Suprapubic skin (tissue), 4 donors: Measurements from ENCODE around the gene ZBTB20. TPM values are rescaled to one million over a fixed set of nuclear protein-coding genes. Genes with fewer than 3 reads are reported as not detected.

ENCODE experiments used
- DNase-seq, 2 donors: peaks; one replicate each; pipeline ENCODE4 v3.0.0-alpha.2; 2019; ENCODE audit warnings: low spot score in 2 of 2
- H3K27ac ChIP-seq: fragments of 200-600 bp; sonication (generic); one replicate; pipeline ENCODE4 v1.5.1; 2019
- H3K27me3 ChIP-seq: fragments of 200-600 bp; sonication (generic); one replicate; pipeline ENCODE4 v1.5.1; 2019
- H3K36me3 ChIP-seq: fragments of 200-600 bp; sonication (generic); one replicate; pipeline ENCODE4 v1.5.1; 2019
- H3K4me1 ChIP-seq: fragments of 200-600 bp; sonication (generic); one replicate; pipeline ENCODE4 v1.5.1; 2019
- H3K4me3 ChIP-seq: fragments of 200-600 bp; sonication (generic); one replicate; pipeline ENCODE4 v1.5.1; 2019; ENCODE audit warnings: mild to moderate bottlenecking
- H3K9me3 ChIP-seq: fragments of 200-600 bp; sonication (generic); one replicate; pipeline ENCODE4 v1.5.1; 2019
- CTCF ChIP-seq, 2 donors: fragments of 200-600 bp in 1 of 2; fragments of 450-650 bp in 1 of 2; sonication (generic) in 1 of 2; IDR thresholded peaks; one replicate each; pipeline ENCODE4 v1.5.1; 2016 to 2019; ENCODE audit warnings: antibody characterized with exemption in 2 of 2, mild to moderate bottlenecking in 1 of 2, moderate library complexity in 1 of 2
- EP300 ChIP-seq: sonication (generic); formaldehyde crosslinking; IDR thresholded peaks from one replicate; pipeline ENCODE4 v1.6.1; 2017; ENCODE audit warnings: antibody characterized with exemption
- POLR2A ChIP-seq, 2 donors: fragments of 450-650 bp; IDR thresholded peaks; one replicate each; pipeline ENCODE4 v1.6.1; 2017; ENCODE audit warnings: antibody characterized with exemption in 2 of 2, mild to moderate bottlenecking in 2 of 2, moderate library complexity in 2 of 2
- POLR2AphosphoS5 ChIP-seq, 3 donors: sonication (generic); formaldehyde crosslinking; IDR thresholded peaks; one replicate each; pipeline ENCODE4 v1.6.1; 2017; ENCODE audit warnings: antibody characterized with exemption in 3 of 3
- WGBS: methylation state at CpG from one replicate; pipeline ENCODE4 v1.1.5; 2018; 5-methylcytosine and 5-hydroxymethylcytosine counted together
- total RNA-seq, 4 donors: library from RNA; depleted of rRNA; stranded (reverse); fragments of >200 nt; gene quantifications; one replicate each; pipeline ENCODE4 v1.1.0, GENCODE V29; 2016

ZBTB20 gene
- total RNA-seq, 4 donors from 2014 or later = 23.6 to 77.2 (median 39.4) TPM

DNA sequence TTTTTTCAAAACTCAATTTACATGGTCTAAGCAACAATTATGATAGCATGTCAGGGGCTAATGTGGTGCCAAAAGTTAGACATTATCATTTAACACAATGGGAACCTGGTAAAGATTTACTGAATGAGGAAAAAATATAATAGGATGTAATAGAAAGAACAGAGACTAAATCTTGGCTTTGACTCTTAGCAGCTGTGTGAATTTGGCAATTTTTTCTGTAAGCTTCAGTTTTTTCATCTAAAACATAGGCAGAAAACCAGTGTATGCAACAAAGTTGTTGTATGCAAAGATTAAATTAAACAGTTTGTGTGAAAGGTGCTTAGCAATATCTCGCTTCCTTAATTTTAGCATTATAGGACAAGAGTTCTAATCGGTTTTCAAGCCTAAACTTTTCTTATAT is 57.6 kb downstream of the ZBTB20 start:
- H3K4me3 ChIP-seq = no peak overlapping the region
- H3K27ac ChIP-seq = no peak overlapping the region
- no peak for TF ChIP-seq EP300
- peaks cover 19% of the 10 kb centered on the region for H3K4me1 ChIP-seq
- no peak for DNase-seq
- H3K27me3 ChIP-seq = no peaks in the 10 kb centered on the region
- no peaks in the 10 kb centered on the region for H3K9me3 ChIP-seq
- no peaks in the 10 kb centered on the region for H3K36me3 ChIP-seq
- WGBS = 92% methylated on average over 2 of the region's 2 CpGs

DNA sequence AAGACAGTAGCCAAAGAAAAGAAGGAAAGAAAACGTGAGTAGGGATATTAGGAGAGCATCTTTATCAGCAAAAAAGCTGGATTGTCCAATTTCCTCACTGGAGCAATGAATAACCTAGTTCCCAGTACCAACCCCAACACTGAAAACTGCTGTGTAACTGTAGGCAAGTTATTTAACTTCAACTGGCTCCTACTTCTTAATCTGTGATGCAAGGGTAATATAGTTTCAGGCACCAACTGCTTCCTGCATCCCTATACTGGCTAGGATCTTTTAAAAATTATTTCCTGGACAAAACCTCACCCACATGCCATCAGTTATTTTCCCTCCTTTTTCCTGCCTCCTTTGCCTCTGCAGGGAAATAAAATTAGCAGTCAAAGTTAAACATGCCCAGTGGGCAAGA is 59.6 kb downstream of the ZBTB20 start:
- 62% methylated on average over 1 of the region's 1 CpG for WGBS
- no peaks in the 10 kb centered on the region for H3K9me3 ChIP-seq
- H3K4me3 ChIP-seq = no peak overlapping the region
- H3K4me1 ChIP-seq = peaks cover 27% of the 10 kb centered on the region
- H3K27ac ChIP-seq = no peak overlapping the region
- no peaks in the 10 kb centered on the region for H3K27me3 ChIP-seq
- no peak for DNase-seq
- no peaks in the 10 kb centered on the region for H3K36me3 ChIP-seq
- TF ChIP-seq CTCF (IDR thresholded peaks at IDR 0.05) (no peak), EP300 (no peak), POLR2A (IDR thresholded peaks at IDR 0.05) (no peak), POLR2AphosphoS5 (IDR thresholded peaks at IDR 0.05) (no peak)

- Histone ChIP-seq H3K4me1 (peaks cover 29% of the 10 kb centered on the region), H3K4me3 (no peak overlapping the region), H3K9me3 (no peaks in the 10 kb centered on the region), H3K27ac (no peak overlapping the region), H3K27me3 (no peaks in the 10 kb centered on the region), H3K36me3 (no peaks in the 10 kb centered on the region)
- 74% methylated on average over 2 of the region's 2 CpGs for WGBS
- TF ChIP-seq EP300 = no peak
- TF ChIP-seq CTCF (IDR thresholded peaks at IDR 0.05) = no peak
- no peak for TF ChIP-seq POLR2AphosphoS5 (IDR thresholded peaks at IDR 0.05)
- no peak for TF ChIP-seq POLR2A (IDR thresholded peaks at IDR 0.05)
- no peak for DNase-seq
Measured at GRCh38 chr3:115086344-115086743, 60.7 kb downstream of the ZBTB20 start.

- no peaks in the 10 kb centered on the region for H3K27me3 ChIP-seq
- TF ChIP-seq EP300 (no peak), POLR2AphosphoS5 (IDR thresholded peaks at IDR 0.05) (no peak), CTCF (IDR thresholded peaks at IDR 0.05) (no peak), POLR2A (IDR thresholded peaks at IDR 0.05) (no peak)
- DNase-seq = no peak
- H3K4me3 ChIP-seq = no peak overlapping the region
- WGBS = 38% methylated on average over 2 of the region's 2 CpGs
- H3K9me3 ChIP-seq = no peaks in the 10 kb centered on the region
- peak overlapping the region; percentile 36 for H3K27ac ChIP-seq
- H3K36me3 ChIP-seq = no peaks in the 10 kb centered on the region
- H3K4me1 ChIP-seq = peaks cover 36% of the 10 kb centered on the region
Measured at GRCh38 chr3:115085197-115085865, 61.8 kb downstream of the ZBTB20 start.

GRCh38 chr3:115084686-115085085 is 62.4 kb downstream of the ZBTB20 start:
- WGBS = 69% methylated on average over 4 of the region's 4 CpGs
- H3K4me1 ChIP-seq = peaks cover 36% of the 10 kb centered on the region
- H3K27ac ChIP-seq = peak overlapping the region; percentile 36
- no peaks in the 10 kb centered on the region for H3K27me3 ChIP-seq
- no peak for TF ChIP-seq CTCF (IDR thresholded peaks at IDR 0.05)
- TF ChIP-seq POLR2AphosphoS5 (IDR thresholded peaks at IDR 0.05) = no peak
- no peak for TF ChIP-seq EP300
- no peak for TF ChIP-seq POLR2A (IDR thresholded peaks at IDR 0.05)
- no peaks in the 10 kb centered on the region for H3K9me3 ChIP-seq
- H3K36me3 ChIP-seq = no peaks in the 10 kb centered on the region
- no peak for DNase-seq
- H3K4me3 ChIP-seq = no peak overlapping the region

DNA sequence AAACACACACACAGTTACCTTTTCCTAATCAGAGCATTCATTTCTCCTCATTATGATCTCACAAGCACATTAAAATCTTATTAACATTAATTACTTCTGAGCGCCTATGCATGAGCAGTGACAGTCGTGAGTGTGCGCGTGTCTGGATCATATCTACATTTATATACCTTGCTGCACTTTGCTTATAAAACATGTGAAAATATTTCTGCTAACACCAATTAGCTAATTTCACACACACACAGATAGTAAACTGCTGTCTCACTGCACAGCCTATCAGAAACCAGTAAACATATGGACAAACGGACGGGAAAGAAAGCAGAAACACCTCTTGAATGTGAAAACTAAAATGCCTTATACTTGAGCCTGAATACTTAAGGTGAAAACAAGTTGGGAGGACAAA is 64.8 kb downstream of the ZBTB20 start:
- peaks cover 31% of the 10 kb centered on the region for H3K4me1 ChIP-seq
- WGBS = 83% methylated on average over 6 of the region's 6 CpGs
- no peak for DNase-seq
- H3K27me3 ChIP-seq = no peaks in the 10 kb centered on the region
- H3K36me3 ChIP-seq = no peaks in the 10 kb centered on the region
- TF ChIP-seq POLR2A (IDR thresholded peaks at IDR 0.05) (no peak), EP300 (no peak), POLR2AphosphoS5 (IDR thresholded peaks at IDR 0.05) (no peak), CTCF (IDR thresholded peaks at IDR 0.05) (no peak)
- H3K9me3 ChIP-seq = no peaks in the 10 kb centered on the region
- H3K27ac ChIP-seq = no peak overlapping the region
- H3K4me3 ChIP-seq = no peak overlapping the region
